C4-2B (cell line): ENCODE results near the gene ECT2L.

ENCODE experiments used
- H3K27ac ChIP-seq: fragments of 450-650 bp; 2 replicates; pipeline ENCODE4 v1.5.1; 2017
- ZFX ChIP-seq: fragments of 450-650 bp; IDR thresholded peaks from 2 replicates; pipeline ENCODE4 v1.6.1; 2017
- TF ChIP-seq, protein P1 (sequence below): fragments of 450-650 bp; conservative IDR thresholded peaks from 2 replicates; pipeline ENCODE4 v1.5.1; 2017; ENCODE audit warnings: mild to moderate bottlenecking

ECT2L gene

GRCh38 chr6:138863321-138863720 lies 67.4 kb downstream of the ECT2L start:
- no peak overlapping the region for H3K27ac ChIP-seq
- TF ChIP-seq, protein P1, sequence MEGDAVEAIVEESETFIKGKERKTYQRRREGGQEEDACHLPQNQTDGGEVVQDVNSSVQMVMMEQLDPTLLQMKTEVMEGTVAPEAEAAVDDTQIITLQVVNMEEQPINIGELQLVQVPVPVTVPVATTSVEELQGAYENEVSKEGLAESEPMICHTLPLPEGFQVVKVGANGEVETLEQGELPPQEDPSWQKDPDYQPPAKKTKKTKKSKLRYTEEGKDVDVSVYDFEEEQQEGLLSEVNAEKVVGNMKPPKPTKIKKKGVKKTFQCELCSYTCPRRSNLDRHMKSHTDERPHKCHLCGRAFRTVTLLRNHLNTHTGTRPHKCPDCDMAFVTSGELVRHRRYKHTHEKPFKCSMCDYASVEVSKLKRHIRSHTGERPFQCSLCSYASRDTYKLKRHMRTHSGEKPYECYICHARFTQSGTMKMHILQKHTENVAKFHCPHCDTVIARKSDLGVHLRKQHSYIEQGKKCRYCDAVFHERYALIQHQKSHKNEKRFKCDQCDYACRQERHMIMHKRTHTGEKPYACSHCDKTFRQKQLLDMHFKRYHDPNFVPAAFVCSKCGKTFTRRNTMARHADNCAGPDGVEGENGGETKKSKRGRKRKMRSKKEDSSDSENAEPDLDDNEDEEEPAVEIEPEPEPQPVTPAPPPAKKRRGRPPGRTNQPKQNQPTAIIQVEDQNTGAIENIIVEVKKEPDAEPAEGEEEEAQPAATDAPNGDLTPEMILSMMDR: no peak
- TF ChIP-seq ZFX: no peak

DNA sequence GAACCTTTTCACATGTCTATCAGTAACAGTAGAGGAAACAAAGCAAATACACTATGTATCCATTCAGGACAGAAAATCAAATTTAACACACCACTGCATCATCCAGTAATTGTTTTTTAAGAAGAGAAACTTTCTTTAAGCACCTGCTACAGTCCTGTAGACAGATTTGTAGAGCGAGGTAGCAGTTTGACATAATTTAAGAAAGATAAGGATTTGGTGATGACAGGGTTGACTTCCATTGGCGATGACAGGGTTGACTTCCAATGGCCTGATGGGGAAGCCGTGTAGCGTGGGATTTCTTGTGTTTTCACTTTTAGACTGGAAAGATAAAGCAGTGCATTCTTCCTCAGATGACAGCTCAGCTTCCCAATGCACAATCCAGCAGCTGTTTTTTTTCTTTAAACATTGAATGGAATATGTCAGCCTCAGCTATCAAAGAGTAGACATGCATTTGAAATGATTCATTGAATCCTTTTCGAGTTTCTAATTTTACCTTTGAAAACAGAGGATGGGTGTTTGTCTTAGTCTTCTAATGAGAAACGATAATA lies 68.5 kb downstream of the ECT2L start:
- TF ChIP-seq ZFX: no peak
- TF ChIP-seq, protein P1: no peak

GRCh38 chr6:138865480-138866109 lies 69.7 kb downstream of the ECT2L start:
- H3K27ac ChIP-seq: no peak overlapping the region
- TF ChIP-seq, protein P1: no peak
- TF ChIP-seq ZFX: no peak

More for the DNA sequence above, 68.5 kb downstream of the ECT2L start:
- no peak overlapping the region for H3K27ac ChIP-seq

- H3K27ac ChIP-seq: no peak overlapping the region
- no peak for TF ChIP-seq ZFX
- TF ChIP-seq, protein P1: no peak
Observed at GRCh38 chr6:138868181-138868580, 72.3 kb downstream of the ECT2L start.

GRCh38 chr6:138869398-138869797 lies 73.5 kb downstream of the ECT2L start:
- H3K27ac ChIP-seq: no peak overlapping the region

DNA sequence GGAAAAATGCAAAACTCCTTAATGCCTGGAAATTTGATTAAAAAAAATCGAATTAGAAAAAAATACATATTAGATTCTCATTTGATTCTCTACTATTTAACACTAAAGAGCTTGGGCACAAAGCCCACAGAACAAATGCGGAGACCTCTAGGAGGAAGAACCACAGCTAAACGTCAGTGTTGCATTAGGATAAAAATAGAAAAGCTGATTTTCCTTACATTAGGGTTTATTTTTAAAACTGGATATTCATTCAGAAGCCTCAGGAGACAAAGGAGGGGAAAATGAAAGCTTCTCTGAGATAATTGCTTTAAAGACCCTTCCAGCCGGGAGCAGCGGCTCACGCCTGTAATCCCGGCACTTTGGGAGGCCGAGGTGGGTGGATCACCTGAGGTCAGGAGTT lies 77.3 kb downstream of the ECT2L start:
- TF ChIP-seq ZFX: no peak
- TF ChIP-seq, protein P1: no peak
- H3K27ac ChIP-seq: no peak overlapping the region

More at GRCh38 chr6:138869398-138869797, 73.5 kb downstream of the ECT2L start:
- TF ChIP-seq, protein P1: no peak
- TF ChIP-seq ZFX: no peak

- TF ChIP-seq ZFX: no peak
- TF ChIP-seq, protein P1: no peak
- H3K27ac ChIP-seq: no peak overlapping the region
Observed at GRCh38 chr6:138882369-138883017, 86.6 kb downstream of the ECT2L start.
